Gastrocnemius medialis (tissue), 4 donors: ENCODE results near the gene MAG.

Experiments
- CTCF ChIP-seq, 5 experiments: fragments of 450-650 bp in 3 of 5; fragments of 200-600 bp in 2 of 5; sonication (generic) in 2 of 5; IDR thresholded peaks in 4 of 5; conservative IDR thresholded peaks in 1 of 5; 1 replicate in 4 of 5; 2 replicates in 1 of 5; pipeline ENCODE4 v1.5.1; 2016 to 2019; ENCODE audit warnings: antibody characterized with exemption in 5 of 5, mild to moderate bottlenecking in 3 of 5, moderate library complexity in 3 of 5
- POLR2A ChIP-seq, 2 donors: fragments of 450-650 bp; IDR thresholded peaks; one replicate each; pipeline ENCODE4 v1.6.1; 2017; ENCODE audit warnings: antibody characterized with exemption in 2 of 2, mild to moderate bottlenecking in 2 of 2, moderate library complexity in 2 of 2

DNA sequence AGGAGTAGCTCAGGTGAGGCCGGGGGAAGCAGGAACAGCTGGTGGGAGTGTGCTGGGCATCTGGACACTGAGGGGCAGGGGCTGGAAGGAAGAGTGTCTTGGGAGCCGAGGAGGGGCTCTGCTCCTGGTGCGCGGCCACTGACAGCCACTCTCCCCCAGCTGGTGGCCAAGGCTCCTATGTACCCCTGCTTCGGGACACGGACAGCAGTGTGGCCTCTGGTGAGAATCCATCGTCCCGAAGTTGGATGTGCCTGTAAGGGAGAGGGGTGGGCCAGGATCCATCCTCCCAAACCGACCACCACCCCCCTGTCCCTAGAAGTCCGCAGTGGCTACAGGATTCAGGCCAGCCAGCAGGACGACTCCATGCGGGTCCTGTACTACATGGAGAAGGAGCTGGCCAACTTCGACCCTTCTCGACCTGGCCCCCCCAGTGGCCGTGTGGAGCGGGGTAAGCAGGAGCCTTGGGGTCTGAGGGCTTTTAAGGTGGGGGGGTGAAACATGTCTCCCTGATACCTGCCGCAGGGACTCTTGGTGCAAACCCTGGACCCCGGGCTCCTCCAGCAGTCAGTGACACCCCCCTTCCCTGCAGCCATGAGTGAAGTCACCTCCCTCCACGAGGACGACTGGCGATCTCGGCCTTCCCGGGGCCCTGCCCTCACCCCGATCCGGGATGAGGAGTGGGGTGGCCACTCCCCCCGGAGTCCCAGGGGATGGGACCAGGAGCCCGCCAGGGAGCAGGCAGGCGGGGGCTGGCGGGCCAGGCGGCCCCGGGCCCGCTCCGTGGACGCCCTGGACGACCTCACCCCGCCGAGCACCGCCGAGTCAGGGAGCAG lies 25.2 kb upstream of the MAG start:
- TF ChIP-seq POLR2A (IDR thresholded peaks at IDR 0.05) (no peak), CTCF (IDR thresholded peaks at IDR 0.05 in 4 of 5, conservative IDR thresholded peaks at IDR 0.05 in 1 of 5) (no peak)
